ENCODE results near the gene FAM117A.
A peak's percentile ranks its signal among the peaks of the same experiment; 100 is the strongest.

FAM117A gene

GRCh38 chr17:49708515-49709183, 55.3 kb downstream of the FAM117A start:
- no peak for DNase-seq (ENCODE audit: low spot score)

DNA sequence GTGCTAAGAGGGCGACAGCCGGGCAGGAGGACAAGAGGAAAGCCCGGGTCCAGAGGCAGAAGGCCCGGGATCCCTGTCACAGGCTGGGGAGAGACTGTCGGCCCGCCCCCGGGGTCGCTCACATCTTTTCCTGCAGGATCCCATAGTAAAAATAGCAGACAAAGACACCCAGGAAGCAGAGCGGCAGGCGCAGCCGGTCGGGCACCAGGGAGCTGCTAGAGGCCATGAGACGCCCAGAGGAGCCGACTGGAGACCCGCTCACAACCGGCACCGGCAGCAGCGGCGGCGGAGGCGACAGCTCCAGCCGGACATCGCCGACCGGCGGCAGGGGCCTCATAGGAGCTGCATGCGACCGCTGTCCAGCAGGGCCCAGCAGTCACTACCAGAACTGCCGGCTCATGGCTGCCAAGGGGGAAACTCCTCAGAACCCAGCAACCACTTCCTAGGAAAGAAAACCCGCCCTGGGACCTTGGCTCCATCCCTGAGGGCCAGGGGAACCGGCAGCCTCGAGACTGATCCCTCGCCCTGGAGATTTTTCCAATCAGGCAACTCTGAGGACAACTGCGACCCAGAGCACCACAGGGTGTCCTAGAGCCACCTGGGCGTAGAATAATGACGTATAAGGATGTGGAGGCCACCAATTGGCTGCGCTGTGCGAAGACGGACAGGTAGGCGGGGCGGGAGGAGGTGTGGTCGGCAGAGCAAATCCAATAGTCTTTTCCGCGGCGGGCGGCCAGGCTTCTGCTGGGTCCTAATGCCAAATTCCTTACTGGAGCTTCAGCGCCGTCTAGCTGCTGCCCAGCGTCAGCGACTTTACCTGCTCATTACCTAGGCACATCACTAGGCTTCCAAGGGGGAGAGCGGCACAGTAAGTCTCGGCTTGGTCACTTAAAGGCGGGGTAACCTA, 56.1 kb downstream of the FAM117A start, which contains the start of gene SLC35B1:
TSS of gene SLC35B1 (minus strand) at position 357 of the 907 bp plus-strand sequence. CDS start at position 226, 131 bp downstream.
- DNase-seq (ENCODE audit: low spot score) (peak; percentile 97), FAIRE-seq (peak; percentile 84)

More at GRCh38 chr17:49708515-49709183, 55.3 kb downstream of the FAM117A start:
- FAIRE-seq: no peak

- FAIRE-seq: no peak
- no peak for DNase-seq (ENCODE audit: low spot score)
These were observed 56.7 kb downstream of the FAM117A start for GRCh38 chr17:49707246-49707607.

DNA sequence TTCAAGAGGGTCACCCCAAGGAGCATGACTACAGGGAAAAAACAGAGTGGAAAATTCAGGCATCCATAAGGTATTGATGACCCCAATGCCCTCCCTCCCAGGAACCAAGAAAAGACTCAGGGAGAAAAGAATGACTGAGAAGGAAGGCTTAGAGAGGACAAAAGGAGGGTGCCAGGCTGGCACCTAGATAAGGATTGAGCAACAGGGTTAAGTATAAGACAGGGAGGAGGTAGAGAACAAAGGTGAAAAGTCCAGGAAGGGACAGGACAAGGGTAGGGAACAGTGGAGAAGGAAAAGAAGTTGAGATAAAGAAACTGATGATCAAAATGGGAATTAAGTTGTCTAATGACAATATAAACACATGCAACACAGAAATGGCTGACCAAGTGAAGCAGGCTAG, 58.7 kb downstream of the FAM117A start:
- no peak for DNase-seq (ENCODE audit: low spot score)
- FAIRE-seq: no peak

- FAIRE-seq (no peak), DNase-seq (ENCODE audit: low spot score) (no peak)
These were observed 60.2 kb downstream of the FAM117A start for GRCh38 chr17:49703557-49704277.

GRCh38 chr17:49700960-49701359, 63.0 kb downstream of the FAM117A start:
- no peak for FAIRE-seq
- DNase-seq (ENCODE audit: low spot score): no peak

DNA sequence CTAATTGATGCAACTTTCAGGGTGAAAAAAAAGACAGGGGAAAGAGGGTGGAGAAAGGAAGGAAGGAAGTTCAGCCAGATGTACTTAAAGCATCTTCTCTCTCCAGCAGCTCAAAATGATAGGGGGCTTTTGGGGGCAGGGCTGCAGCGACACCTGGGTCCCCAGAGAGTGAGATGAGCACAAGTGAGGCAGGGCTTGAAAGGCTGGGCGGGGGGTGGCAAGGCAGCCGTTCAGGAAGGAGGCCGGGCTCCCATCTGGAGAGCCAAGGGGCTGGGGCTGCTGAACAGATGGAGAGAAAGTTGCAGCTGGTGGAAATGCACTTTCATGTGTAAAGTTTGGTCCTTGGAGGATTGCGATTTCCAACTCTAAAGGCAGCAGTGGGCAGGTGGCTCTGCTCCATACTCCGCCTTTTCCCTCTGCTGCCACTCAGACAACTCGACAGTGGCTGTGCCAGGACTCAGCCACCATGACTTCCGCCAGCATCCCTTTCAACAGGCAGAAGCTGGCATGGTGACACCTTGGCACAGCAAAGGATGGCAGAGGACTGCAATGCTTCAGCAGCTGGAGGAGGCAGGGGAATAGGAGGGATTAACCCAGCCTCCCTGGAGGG, 63.9 kb downstream of the FAM117A start:
- FAIRE-seq: no peak

GRCh38 chr17:49698005-49698404, 65.9 kb downstream of the FAM117A start:
- no peak for FAIRE-seq
- DNase-seq (ENCODE audit: low spot score): no peak

More for the DNA sequence above, 63.9 kb downstream of the FAM117A start:
- no peak for DNase-seq (ENCODE audit: low spot score)

DNA sequence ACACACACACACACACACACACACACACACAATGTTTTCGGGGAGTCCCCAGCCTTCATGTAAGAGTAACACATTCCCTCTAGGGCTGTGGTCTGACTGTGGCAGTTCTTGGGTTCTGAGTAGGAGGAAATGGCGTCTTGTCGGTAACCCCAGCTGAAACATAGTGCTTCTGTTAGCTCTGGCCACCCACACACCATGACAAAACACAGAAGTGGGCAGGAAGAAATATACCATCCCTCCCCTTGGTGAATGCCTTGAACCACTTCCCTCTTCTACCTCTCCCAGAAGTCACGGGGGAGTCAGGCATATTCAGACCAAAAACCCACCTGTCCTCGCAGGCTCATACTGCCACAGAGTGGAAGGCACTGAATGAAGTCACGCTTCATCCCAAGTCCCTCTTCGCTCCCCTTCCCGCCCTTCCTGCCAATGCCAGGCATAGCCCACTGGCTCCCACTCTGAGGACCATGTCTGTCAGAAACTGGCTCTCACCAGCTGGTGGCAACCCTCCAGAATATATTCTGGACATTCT, 67.6 kb downstream of the FAM117A start:
- DNase-seq (ENCODE audit: low spot score): no peak
- FAIRE-seq: no peak

DNA sequence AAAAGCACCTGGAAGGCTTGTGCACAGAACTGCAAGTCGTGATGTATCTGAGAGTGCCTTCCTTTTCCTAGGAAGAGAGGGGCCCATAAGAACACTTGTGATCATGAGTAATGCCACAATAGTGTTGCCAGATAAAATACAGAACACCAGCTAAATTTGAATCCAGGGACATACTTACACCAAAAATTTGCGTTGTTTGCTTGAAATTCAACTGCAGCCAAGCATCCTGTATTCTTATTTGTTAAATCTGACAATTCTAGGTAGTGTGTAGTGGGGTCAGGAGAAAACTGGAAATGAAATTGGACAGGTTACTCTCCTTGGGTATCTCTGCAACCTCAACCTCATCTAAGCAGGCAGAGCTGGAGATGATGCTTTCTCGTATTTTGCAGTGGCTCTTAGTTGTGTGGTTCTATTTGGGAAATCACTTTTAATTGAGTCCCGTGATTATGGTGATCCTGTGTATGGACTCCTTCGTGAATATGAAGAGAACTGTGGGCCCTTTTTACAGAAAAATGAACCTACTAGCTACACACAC, 68.2 kb downstream of the FAM117A start:
- DNase-seq (ENCODE audit: low spot score) (no peak), FAIRE-seq (no peak)

DNA sequence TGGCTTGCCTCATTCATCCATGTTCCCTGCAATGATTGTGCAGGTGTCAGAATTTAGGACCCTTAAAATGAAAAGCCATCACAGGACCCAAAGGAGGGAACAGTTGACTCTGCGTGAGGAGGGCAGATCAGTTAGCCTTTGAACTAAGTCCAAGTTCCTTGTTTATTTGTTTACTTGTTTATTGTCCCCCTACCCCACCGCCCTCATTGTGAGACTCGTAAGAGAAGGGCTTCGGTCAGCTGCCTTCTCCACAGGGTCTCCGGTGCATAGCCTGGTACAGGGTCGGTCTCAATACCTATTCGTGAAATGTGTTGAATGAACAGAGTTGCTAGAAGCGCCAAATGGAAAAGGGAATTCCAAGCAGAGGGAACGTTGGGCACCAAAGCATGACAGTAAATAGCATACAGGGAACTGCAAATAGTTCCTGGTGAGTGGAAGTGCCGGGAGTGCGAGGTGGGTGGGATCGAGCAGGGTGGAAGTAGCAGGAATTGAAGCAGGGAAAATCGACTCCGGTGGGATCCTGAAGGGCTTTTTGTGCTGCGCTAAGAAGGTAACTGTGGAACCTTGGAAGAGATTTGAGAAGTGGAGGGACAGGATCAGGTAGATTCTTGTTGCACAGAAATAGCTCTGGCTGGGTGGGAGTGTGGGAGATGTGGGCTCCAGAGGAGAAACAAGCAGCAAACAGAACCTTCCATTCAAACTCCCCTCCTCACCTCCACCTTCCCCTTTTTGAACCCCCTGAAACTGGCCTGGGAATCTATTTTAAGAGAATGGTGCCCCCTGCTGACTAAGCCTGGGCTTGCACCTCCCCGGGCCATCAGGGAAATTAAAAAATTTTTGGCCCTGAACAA, 68.9 kb downstream of the FAM117A start:
- FAIRE-seq (no peak), DNase-seq (ENCODE audit: low spot score) (no peak)

- FAIRE-seq (no peak), DNase-seq (ENCODE audit: low spot score) (no peak)
These were observed 71.2 kb downstream of the FAM117A start for GRCh38 chr17:49692751-49693150.

DNA sequence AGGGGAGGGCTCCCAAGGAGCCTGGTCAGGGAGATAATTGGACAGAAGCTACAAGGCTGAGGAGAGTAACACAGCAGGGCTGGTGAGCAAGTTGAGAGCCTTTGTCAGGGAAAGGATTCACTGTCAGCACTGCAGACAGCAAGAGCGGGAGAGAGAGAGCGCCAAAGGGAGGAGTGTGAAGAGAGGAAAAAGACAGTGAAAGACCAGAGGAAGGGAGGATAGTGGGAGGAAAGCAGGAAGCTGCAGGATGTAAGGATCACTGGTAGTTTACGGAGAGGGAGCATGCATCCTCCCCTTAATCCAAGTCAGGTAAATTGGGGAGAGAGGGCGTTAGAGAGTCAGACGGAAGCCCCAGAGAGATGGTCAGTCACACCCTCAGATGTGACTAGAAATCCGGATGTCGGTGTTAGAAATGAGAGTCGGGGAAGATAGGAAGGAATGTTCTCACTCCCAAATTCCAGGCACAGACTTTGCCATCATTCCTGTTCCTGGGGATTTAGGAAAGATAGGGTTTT, 72.2 kb downstream of the FAM117A start:
- no peak for FAIRE-seq

GRCh38 chr17:49691086-49691676, 72.8 kb downstream of the FAM117A start:
- DNase-seq (ENCODE audit: low spot score): no peak
- no peak for FAIRE-seq

More for the DNA sequence above, 72.2 kb downstream of the FAM117A start:
- no peak for DNase-seq (ENCODE audit: low spot score)

DNA sequence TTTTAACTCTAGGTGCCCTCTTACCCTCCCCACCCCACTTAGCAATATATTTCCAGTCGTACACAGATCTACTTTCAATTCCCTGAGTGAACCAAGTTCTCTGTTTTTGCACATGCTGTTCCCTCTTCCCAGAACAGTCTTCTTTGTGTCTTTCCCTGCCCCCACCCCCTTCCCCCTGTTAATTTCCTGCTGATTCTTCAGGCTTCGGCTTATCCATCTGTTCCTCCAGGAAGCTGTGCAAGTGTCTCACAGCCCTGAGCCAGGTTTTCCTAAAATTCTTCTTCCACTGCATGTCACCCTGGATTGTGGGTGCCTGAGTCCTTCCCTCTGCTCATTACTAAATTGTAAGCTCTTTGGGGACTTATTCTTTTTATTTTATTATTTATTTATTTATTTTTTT, 73.7 kb downstream of the FAM117A start:
- no peak for DNase-seq (ENCODE audit: low spot score)

DNA sequence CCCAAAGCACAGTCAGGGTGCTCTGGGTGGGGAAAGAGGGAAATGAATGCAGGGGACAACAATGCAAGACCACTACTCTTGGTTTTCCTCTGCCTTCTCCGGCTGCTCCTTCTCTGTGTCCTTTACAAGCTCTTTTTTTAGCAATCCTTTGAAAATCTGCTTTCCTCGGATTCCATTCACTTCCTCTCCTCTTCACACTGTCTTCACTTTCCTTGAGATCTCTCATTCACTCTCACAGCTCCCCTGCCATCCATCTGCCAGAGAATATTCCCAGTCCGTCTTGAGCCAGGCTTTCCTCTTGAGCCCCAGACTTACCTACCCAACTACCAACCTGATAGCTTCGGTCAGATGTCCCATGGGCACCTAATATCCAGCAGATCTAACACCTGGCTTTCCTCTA, 75.1 kb downstream of the FAM117A start:
- FAIRE-seq: no peak
- no peak for DNase-seq (ENCODE audit: low spot score)

More for the DNA sequence above, 73.7 kb downstream of the FAM117A start:
- no peak for FAIRE-seq

DNA sequence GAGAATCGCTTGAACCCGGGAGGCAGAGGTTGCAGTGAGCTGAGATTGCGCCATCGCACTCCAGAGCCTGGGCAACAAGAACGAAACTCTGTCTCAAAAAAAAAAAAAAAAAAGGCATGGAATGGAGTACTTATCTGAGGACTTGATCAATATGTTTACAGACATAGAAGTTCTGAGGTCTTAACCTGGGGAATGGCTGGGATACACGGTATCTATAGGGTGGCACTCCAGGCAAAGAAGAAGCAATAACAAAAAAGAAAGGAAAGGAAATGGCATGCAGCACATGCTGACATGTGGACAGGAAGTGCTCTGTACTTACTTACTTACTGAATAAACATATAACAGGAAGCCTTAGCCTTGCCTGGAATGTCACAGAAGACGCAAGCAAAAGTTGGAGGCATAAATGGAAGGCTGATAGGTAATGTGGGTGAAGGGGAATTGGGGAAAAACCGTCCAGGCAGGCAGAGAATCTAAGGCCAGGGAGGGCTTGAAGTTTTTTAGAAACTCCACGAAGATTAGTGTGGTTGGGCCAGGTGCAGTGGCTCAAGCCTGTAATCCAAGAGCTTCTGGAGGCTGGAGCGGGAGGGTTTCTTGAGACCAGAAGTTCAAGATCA, 75.9 kb downstream of the FAM117A start:
- DNase-seq (ENCODE audit: low spot score) (no peak), FAIRE-seq (no peak)

DNA sequence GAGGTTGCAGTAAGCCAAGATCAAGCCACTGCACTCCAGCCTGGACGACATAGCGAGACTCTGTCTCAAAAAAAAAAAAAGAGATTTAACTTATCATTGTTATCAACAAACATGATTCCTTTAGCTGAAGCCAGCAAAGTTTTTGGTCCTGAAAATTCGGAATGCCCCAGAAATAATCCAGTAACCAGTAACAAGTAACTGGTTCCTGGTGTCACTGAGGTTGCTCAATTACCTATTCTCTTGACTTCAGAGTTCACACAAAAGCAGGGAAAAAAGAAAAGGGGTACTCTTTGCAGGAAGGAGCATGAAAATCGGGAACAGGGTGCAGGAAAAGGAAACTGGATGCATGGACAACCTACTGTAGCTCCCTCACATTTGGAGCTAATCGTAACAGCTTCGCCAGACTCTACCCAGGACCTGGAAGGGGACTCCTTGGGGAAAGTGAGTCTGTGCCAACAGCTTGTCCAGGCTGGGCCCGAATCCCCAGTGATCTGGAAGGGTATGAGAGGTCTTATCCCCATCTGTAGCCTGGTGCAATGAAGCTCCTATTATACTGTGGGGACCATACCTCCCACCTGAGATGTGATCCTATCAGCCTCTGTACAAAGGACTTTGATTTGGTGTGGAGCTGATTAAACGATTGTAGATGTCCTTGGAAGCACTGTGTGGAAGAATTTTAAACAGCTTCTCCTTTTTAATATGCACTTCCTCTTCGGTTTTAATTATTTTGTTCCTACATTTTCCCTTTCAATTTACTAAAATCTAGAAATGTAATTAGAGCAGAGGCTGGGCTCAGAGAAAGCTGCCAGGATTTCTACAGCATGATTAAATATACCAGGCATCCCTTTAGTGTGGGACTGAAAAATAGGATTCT, 82.6 kb downstream of the FAM117A start:
- FAIRE-seq (no peak), DNase-seq (ENCODE audit: low spot score) (no peak)

Measured in RCC 7860 (cell line).